GM12864 (cell line): ENCODE results near the gene AQP9.

Experiments used
- DNase-seq: peaks from one replicate; pipeline ENCODE4 v3.0.0-alpha.2; 2011; ENCODE audit warnings: low read depth
- H3K4me3 ChIP-seq: 2 replicates; pipeline ENCODE4 v1.5.1; 2011; ENCODE audit warnings: mild to moderate bottlenecking, low read depth, low read length, control low read depth
- TF ChIP-seq, protein P1 (sequence below): IDR thresholded peaks from 2 replicates; pipeline ENCODE4 v1.5.1; 2011; ENCODE audit warnings: low read depth, mild to moderate bottlenecking, moderate library complexity, low read length, control low read depth, inconsistent platforms; ENCODE audit errors: missing control alignments

Gene AQP9

GRCh38 chr15:58118272-58118671 is 19.9 kb upstream of the AQP9 start:
- TF ChIP-seq, protein P1, sequence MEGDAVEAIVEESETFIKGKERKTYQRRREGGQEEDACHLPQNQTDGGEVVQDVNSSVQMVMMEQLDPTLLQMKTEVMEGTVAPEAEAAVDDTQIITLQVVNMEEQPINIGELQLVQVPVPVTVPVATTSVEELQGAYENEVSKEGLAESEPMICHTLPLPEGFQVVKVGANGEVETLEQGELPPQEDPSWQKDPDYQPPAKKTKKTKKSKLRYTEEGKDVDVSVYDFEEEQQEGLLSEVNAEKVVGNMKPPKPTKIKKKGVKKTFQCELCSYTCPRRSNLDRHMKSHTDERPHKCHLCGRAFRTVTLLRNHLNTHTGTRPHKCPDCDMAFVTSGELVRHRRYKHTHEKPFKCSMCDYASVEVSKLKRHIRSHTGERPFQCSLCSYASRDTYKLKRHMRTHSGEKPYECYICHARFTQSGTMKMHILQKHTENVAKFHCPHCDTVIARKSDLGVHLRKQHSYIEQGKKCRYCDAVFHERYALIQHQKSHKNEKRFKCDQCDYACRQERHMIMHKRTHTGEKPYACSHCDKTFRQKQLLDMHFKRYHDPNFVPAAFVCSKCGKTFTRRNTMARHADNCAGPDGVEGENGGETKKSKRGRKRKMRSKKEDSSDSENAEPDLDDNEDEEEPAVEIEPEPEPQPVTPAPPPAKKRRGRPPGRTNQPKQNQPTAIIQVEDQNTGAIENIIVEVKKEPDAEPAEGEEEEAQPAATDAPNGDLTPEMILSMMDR: no peak
- no peak for DNase-seq
- H3K4me3 ChIP-seq: no peak overlapping the region

GRCh38 chr15:58119016-58119415 is 19.2 kb upstream of the AQP9 start:
- no peak for DNase-seq
- H3K4me3 ChIP-seq: no peak overlapping the region
- TF ChIP-seq, protein P1: no peak

- TF ChIP-seq, protein P1: no peak
- H3K4me3 ChIP-seq: no peak overlapping the region
- no peak for DNase-seq
These were observed 13.6 kb upstream of the AQP9 start for GRCh38 chr15:58124585-58124984.

GRCh38 chr15:58125333-58125732 is 12.8 kb upstream of the AQP9 start:
- TF ChIP-seq, protein P1: no peak
- DNase-seq: no peak
- H3K4me3 ChIP-seq: no peak overlapping the region

DNA sequence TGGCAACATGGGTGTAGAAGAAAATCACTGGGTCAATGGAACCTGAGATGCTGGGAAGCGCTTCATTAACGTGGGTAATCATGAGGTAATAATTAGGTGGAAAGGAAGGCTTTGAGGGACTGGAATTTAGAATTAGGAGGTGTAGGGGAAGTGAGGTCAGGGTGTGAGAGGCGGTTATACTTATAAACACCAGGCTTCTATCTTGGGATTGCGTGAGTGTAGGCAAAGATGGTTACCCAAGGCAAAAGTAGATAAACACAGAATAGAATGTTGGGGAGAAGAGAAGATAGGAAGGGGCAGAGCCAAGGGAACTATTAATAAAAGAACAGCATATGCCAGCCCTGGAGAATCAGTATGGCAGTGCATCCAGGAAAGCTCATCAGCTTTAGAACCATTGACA is 3.3 kb upstream of the AQP9 start:
- no peak for DNase-seq
- TF ChIP-seq, protein P1: no peak
- no peak overlapping the region for H3K4me3 ChIP-seq

GRCh38 chr15:58135511-58136174 is 2.5 kb upstream of the AQP9 start:
- no peak overlapping the region for H3K4me3 ChIP-seq
- DNase-seq: no peak
- TF ChIP-seq, protein P1: no peak

DNA sequence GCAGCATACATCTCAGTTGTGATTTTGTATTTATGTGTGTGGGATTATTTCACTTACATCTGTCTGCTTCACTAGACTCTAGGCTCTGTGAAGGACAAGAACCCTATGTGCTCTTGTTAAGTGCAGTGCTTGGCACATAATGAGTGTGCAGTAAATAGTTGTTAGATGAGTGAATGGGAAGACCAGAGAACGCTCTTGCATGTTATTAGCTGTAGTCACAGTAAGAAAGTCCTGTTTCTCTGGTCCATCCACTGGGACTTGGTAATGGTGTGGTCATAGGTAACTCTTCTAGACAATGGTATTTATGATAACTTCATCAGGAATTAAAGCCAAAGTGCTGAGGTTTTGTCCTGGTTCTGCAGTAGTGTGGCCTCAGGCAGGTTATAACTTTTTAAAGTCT is 1.4 kb upstream of the AQP9 start:
- no peak overlapping the region for H3K4me3 ChIP-seq
- DNase-seq: no peak
- TF ChIP-seq, protein P1: no peak
